Left hindlimb (tissue), 1 donor: Measurements from ENCODE around the gene OR52W1.
"Not testable (repeated sequence)": the region's sequence is repeated elsewhere in the genome, so short reads cannot be mapped to it uniquely, and the experiment has no call there.

ENCODE experiments used
- DNase-seq: peaks from one replicate; pipeline ENCODE4 v3.0.0-alpha.2; 2018

Gene OR52W1

DNA sequence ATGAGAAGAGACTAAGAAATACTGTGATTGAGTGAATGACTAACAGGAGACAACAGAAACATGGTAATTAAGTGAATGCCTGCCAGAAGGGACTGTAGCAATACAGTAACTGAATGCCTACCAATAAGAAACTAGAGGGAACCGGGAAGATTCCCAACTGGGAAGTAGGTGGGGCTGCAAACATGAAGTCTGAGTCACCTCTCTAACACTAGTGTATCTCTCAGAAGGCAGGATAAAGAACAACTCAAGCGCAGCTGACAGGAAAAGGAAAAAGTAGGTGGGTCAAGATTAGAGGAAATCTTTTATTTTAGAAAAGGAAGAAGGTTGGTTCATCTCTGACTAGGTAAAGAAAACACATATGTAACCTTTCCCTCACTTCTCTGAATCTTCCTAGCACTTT lies 20.3 kb downstream of the OR52W1 start:
- DNase-seq = no peak

DNA sequence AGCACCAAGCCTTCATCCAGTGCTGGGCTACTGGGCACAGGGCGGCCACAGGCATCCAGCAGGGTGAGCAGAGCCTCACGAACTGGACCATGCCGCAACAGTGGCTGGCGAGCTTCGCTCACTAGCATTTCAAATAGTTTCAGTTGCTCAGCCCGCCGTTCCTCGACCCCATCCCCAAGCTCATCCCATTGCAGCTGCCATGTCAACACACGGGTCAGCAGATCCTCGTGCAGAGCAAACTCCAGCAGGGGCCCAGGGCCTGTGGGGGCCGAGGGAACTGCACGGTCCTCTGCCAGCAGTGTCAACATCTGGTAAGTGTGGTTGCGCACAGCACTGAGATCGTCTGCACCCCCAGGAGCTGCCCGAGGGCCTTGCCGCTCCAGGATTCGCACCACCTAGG lies 24.8 kb downstream of the OR52W1 start:
- DNase-seq = no peak

DNA sequence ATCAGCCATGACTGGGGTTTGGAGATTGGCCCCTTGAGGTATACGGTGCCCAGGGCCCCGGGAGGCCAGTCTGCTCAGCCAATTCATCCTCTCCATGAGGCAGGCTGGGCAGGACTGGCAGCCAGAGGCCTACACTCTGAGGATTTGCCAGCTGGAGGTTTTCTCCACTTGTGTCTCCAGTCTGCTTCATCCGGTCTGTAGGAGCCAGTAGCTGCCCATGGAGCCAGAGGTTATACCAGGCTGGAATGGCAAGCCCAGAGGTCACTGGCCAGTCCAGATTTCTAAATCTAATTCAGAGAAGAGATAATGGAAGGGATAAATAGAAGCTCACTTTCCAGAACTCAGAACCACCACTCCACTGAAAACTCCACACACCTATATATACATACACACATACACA lies 25.4 kb downstream of the OR52W1 start:
- DNase-seq = no peak

DNA sequence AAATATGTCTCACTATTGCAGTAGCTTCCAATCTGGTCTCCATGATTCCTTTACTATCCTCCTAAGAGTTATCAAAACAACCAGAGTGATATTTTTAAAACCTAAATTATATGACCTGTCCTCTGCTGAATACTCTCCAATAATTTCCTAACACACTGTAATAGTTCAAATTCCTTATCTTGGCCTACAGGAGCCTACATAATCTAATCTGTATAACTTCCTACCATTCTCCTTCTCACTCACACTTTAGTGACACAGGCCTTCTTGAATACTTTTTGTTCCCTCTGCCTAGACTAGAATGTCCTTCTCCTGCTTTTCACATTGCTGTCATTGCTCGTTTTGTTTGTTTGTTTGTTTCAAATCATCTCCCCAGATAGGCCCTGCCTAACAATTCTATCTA lies 26.0 kb downstream of the OR52W1 start:
- DNase-seq = no peak

DNA sequence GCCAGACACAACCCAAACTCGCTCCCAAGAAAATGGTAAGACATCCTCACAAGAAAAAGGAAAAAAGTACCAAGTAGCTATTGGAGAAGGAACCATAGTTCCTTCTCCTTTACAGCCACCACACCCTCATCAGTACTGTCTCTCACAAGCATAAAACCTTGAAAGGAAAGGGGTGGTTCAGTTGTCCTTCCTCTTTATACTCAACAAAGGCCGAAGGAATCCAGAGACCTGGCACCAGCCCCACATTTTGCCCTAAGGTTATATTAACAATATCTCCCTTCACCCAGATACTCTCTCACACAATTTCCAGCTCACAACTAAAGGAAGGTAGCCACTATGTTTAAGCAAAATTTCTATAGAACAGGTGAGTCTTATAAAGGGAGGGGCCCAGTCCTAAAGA lies 26.9 kb downstream of the OR52W1 start:
- no peak for DNase-seq

DNA sequence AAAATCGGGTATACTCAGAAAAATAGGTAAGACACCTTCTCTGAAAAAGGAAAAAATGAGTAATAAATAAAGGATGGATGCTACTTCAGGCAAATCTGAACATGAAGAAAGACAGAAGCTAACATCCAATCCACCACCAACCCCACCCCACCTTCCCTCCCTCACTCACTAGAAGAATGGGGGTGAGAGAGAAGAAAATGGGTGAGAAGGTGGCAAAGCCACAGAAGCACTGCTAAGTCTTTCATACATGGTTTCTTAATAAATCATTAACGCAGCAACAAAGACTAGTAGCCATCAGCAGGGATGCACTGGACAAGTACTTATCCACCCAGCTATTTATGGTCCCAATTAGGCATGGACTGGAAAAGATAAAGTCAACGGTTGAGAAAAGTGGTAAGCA lies 29.5 kb downstream of the OR52W1 start:
- DNase-seq = no peak

DNA sequence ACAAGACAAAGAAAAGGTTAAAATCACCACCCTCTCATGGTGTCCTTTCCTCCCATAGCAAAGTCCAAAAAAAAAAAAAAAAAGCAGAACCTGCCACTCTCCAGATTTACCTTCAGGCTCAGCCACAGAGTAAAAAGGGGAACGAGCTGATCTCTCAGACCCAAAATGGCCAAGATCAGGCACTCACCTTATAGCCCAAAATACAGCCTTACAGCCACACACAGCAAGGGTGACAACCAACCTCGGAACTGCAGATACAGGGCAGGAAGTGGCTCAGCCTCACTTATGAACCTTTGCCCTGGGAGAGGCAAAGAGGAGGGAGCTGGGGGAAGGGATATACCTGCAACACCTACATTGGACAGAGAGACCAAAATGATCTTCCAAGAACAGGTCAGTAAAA lies 30.9 kb downstream of the OR52W1 start:
- DNase-seq = no peak

DNA sequence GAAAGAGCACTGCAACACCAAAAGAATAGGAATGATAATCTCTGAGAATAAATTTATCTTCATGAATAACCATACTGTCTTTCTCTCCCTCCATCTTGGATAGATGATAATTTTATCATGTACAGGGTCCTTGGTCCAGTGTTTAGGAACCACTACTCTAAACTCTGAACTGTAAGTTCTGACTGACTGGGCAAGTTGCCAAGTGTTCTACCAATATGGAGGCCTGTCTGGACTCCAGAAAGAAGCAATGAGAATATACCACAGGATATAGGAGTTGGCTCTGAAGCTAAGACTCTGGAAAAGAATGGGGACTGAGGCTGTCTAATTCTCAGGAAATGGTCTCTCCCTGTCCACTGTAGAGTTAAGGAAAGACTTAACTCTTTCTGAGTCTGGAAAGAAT lies 33.9 kb downstream of the OR52W1 start:
- no peak for DNase-seq

DNA sequence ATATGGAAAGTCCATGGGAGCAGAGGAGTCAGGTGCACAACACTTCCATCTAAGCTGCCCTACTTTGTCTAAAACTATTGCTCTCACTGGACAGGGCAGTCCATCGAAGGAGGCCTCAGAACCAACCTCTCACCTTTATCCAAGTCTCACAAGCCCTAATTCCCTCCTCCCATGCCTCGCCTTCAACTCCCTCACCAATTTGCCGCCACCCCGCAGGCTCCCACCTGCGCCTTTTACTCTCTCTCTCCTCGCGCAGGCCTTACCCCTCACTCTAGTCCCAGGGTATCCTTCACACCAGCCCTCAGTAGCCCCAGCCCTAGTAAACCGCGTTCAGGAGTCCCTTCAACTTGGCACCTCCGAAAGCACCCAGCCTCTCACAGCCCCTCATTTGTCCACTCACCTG lies 35.0 kb downstream of the OR52W1 start:
- DNase-seq = no peak

DNA sequence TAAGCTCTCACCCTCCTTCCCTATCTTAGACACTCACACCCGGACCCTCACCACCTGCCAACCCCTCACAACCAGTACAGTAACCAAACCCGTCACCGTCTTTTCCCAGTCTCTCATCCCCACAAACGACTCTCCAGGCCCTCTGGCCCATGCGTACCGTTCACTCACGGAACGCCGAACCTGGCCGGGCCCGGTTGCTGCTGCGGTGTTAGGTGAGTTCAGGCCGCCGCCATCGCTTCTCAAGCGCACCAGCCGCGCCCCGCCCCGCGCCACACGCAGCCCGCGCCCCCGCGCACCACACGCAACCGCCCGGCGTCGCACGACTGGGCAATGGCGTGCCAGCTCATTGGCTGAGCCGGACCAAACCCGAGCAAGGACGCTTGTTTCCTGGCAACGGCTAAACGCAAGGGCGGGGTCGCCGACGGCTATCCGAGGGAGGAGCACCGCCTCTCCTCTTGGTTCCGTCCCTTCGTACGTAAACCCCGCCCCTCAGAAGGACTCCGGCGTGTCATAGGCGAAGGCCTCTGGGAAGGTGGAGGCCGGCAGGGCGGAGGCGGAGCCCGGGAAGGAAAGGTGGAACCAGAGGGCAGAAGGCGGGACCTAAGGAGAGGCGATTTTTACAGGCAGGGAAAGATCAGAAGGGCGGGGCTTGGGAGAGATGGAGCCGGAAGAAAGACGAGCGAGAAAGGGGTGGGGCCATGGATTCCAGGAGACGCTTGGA lies 35.5 kb downstream of the OR52W1 start, which contains the start of gene FHIP1B:
Gene FHIP1B, minus strand, starts transcription at position 250 of the 721 bp plus-strand sequence. CDS start 10,120 bp downstream, outside the sequence.
- peak; percentile 100 for DNase-seq

DNA sequence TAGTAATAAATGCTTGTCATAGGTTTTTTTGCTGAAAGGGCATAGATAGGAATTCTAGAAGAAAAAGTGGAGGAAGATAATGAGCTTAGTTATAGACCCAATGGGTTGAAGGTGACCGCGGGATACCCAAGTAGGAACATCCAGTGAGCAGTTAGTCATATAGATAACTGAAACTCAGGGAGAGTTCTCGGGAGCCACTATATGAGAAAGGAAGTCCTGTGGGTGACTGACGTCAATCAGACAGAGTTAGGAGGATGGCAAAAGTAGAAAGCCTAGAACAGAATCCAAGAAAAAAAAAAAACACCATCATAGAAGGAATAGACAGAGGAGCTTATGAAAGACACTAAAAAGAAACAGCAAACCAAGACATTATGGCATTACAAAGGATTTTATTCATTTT lies 38.2 kb downstream of the OR52W1 start:
- DNase-seq = no peak

DNA sequence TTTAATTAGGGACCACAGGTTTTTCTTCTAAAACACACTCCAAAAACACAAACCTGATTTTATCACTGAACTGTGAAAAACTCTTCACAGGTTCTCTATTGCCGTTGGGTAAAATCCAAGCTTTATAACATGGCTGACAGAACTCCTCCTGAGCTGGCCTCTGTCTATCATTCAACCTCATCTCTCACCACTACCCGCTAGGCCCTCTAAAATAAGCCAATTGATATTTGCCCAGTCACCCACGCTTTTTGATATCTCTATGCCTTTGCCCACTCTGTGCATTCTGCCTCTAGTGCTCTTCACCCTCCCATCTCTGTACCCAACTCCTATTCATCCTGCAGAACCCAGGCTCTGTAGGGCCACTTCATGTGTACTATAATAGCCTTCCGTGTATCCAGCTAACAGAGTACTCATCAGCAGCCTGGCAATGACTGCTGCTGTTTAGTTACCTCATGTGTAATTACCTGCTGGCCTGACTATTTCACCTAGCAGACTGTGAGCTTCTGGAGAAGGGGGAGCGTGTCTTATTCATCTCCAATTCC lies 38.8 kb downstream of the OR52W1 start:
- DNase-seq = no peak

DNA sequence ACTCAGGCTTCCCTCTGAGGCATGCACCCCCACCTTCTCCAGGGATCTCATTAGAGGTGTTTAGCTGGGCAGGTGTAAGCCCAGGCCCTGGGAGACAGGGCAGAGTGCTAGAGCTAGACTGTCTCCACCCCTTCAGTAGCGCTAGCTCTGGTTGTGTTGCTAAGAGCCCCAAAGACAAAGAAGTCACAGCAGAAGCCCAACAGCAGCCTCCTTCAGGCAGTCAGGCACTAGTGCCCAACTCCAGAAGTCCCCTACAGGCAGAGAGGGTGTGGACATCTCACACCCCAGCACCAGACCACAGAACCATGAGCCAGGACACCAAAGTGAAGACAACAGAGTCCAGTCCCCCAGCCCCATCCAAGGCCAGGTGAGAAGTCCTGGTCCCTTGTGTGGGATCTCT lies 39.9 kb downstream of the OR52W1 start, which contains the start of gene CNGA4:
Gene CNGA4, plus strand, starts transcription at position 188 of the 400 bp plus-strand sequence. Its CDS starts 118 bp downstream, at position 306.
- no peak for DNase-seq

DNA sequence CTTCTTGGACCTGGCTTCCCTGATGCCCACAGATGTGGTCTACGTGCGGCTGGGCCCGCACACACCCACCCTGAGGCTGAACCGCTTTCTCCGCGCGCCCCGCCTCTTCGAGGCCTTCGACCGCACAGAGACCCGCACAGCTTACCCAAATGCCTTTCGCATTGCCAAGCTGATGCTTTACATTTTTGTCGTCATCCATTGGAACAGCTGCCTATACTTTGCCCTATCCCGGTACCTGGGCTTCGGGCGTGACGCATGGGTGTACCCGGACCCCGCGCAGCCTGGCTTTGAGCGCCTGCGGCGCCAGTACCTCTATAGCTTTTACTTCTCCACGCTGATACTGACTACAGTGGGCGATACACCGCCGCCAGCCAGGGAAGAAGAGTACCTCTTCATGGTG lies 41.1 kb downstream of the OR52W1 start:
- DNase-seq = no peak

DNA sequence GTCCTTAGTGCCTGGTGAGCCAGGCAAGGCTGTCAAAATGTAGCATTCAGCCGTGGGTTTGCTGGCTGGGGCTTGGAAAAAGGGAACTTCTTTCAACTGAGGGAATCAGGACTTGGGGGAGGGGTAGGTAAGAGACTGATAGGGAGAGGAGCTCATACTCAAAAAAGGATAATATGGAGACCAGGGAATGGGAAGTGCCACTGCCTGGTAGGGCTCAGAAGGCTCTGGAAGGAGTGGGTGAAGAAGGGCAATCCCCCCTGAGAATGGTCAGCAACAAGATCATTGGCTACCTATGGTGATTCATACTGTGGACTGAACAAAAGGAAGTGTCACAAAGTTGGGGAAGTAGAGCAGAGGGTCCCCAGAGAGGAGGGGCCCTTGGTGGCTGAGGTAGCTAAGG lies 41.8 kb downstream of the OR52W1 start:
- DNase-seq = no peak

DNA sequence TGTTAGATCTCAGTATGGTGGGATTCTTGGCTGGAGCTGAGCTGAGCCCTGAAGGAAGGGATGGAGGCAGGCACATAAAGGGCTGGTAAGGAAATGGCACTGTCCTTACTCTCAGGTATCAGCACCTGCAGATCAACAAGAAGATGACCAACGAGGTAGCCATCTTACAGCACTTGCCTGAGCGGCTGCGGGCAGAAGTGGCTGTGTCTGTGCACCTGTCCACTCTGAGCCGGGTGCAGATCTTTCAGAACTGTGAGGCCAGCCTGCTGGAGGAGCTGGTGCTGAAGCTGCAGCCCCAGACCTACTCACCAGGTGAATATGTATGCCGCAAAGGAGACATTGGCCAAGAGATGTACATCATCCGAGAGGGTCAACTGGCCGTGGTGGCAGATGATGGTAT lies 42.3 kb downstream of the OR52W1 start:
- no peak for DNase-seq

DNA sequence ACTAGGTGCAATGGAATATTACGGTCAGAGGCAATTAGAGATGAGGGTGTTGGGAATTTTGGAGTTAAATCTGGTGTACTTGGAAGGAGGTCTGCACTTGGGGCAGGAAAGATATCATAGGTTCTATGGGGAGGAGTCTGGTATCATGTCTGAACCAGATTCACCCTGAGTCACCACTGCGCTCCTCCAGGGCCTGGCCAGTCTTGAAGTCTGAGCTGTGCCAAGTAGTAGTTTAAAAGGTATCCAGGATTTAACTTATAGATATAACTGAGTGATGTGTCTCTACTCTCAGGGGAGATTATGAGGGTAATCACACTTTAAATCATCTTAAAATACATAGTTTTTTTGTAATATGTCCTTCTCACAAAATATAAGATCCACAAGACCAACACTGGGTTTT lies 46.5 kb downstream of the OR52W1 start:
- DNase-seq = no peak

DNA sequence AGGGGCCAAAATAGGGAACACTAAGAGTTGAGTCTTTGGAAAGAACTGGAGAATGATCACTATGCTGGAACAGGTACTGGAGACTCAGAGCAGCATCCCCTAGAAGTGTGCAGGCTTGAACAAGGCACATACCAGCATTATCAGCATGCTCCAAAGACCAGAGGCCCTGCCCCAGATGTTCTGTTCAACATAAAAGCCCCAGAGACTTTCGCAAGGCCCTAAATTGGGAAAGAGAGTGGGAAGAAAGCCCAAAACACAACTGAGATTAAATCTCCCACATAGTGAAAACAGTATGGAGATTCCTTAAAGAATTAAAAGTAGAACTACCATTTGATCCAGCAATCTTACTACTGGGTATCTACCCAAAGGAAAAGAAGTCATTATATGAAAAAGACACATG lies 49.2 kb downstream of the OR52W1 start:
- no peak for DNase-seq

DNA sequence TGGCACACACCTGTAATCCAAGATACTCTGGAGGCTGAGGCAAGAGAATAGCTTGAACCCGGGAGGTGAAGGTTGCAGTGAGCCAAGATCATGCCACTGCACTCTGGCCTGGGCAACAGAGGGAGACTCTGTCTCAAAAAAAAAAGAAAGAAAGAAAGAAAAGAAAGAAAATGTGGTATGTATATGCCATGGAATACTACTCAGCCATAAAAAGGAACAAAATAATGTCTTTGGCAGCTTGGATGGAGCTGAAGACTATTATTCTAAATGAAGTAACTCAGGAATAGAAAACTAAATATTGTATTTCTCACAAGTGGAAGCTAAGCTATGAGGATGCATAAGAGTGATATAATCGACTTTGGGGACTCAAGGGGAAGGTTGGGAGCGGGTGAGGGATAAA lies 49.9 kb downstream of the OR52W1 start:
- not testable (repeated sequence) for DNase-seq
